ENCODE data around the gene SH3BP5. TPM values are rescaled to one million over a fixed set of nuclear protein-coding genes. Genes with fewer than 3 reads are reported as not detected.
"Not testable (repeated sequence)": the region's sequence is repeated elsewhere in the genome, so short reads cannot be mapped to it uniquely, and the experiment has no call there.

SH3BP5 gene, protein sequence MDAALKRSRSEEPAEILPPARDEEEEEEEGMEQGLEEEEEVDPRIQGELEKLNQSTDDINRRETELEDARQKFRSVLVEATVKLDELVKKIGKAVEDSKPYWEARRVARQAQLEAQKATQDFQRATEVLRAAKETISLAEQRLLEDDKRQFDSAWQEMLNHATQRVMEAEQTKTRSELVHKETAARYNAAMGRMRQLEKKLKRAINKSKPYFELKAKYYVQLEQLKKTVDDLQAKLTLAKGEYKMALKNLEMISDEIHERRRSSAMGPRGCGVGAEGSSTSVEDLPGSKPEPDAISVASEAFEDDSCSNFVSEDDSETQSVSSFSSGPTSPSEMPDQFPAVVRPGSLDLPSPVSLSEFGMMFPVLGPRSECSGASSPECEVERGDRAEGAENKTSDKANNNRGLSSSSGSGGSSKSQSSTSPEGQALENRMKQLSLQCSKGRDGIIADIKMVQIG
- total RNA-seq: 1 to 10 TPM; 2.4 TPM

DNA sequence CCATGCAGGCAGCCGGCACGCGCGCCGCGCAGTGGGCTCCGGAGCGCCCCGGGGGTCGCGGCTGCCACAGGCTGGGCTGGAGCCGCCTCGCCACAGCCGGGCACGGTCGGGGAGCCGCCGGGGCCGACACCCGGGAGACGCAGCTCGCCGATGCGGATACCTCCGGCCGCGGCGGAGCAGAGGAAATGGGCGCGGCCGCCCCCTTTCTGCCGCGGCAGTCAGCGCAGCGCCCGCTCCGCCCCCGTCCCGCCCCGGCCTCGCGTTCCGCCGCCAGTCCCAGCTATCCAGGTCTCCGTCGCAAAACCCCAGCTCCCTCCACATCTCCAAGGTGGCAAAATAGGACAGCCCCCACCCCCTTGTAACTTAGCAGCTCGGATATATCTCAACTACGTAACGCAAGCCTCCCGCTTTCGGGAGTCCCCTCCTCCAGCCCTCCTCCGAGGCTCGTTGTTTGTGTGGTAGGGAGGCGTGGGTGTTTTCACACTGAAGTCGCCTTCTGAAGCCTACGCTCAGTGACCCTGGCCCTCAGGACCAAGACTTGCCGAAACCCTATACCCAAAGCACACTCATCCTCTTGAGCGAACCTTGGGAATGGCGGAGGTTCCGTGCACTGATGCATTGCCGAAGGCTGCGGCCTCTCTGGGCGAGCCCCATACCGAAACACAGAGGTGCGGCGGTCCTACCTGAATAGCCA is at the start of gene SH3BP5:
Gene SH3BP5 (minus strand): TSS at position 182 of the 694 bp plus-strand sequence. CDS start 178 bp downstream, at position 4.
- Mint-ChIP-seq H3K9me3 (no peaks in the 10 kb centered on the region), H3K27ac (peak within 1 kb of the TSS; percentile 81), H3K27me3 (peaks cover 9% of the 10 kb centered on the region), H3K4me3 (peak within 1 kb of the TSS; percentile 84), H3K36me3 (no peaks in the 10 kb centered on the region), H3K4me1 (peaks cover 26% of the 10 kb centered on the region)
- DNase-seq: peak; percentile 83

DNA sequence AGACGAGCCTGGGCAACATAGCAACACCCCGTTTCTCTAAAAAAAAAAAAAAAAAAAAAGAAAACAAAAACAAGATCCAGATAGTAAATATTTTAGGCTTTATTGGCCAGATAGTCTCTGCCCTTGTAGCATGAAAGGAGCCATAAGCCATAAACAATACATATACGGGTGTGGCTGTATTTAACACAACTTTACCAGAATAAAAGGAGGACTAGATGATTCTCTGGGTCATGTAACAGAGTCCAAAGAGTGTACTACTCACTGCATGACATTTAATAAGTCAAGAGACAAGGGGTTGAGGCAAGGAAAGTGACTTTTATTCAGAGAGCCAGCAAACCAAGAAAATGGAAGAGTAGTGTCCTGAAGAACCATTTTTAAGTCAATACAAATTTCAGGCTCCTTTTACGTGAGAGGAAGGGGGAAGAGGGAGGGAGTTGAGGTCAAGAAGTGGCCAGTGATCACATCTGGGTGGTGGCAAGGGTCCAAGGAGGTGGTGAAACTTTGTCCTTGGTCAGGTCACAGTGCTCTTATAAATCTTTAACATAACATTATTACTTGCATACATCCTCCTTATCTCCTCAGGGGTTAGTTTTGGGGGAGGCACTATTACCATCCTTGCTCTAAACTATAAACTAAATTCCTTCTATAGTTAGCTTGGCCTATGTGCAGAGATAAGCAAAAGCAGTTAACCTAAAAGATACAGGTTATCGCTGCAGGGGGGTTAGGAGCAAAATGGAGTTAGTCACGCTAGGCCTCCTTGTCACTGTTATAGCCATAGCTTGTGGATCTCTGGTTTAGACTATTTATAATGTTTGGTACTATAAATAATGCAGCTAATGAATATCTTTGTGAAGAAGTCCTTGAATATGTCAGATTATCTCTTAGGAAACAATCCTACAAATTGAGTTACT is 48.8 kb upstream of the SH3BP5 start:
- DNase-seq: no peak
- no peak overlapping the region for H3K4me3 Mint-ChIP-seq
- H3K4me1 Mint-ChIP-seq: peaks cover 8% of the 10 kb centered on the region
- H3K27me3 Mint-ChIP-seq: no peaks in the 10 kb centered on the region
- H3K27ac Mint-ChIP-seq: no peak overlapping the region
- H3K36me3 Mint-ChIP-seq: no peaks in the 10 kb centered on the region
- H3K9me3 Mint-ChIP-seq: peaks cover 6% of the 10 kb centered on the region

DNA sequence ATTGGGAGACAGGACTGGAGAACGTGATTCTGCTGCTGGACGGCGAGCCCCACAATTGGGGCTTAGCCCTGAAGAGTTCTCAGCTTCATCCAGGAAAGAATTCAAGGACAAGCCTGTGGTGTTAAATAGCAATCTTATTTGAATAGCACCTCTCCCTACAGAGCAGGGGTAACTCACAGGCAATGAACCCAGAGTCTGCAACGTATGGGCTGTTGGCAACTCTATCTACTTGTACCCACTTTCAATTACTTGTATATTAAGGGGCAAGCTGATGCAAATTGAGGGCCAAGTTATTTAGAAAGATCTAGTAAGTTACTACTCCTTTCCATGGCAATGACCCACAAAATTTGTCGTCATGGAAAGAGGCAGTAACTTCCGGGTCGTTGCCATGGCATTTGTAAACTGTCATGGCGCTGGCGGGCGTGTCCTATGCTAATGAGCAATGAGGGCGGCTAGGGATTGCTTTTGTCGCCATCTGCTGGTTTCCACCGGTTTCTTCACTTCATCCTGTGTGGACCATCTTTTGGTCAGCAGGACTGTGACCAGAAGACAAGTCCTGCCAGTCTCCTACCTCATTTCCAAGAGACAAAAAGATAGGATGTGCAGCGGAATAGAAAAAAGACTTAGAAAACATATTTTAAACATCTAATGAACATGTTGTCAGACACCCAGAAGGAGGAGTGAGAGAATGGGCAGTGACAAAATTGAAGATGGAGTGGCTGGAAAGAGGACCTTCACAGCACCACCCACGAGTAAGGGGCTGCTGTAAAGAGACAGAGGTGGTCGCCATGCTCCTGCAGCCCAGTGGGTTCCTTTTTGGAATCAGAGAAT is 45.8 kb upstream of the SH3BP5 start:
- H3K4me3 Mint-ChIP-seq: no peak overlapping the region
- peaks cover 8% of the 10 kb centered on the region for H3K4me1 Mint-ChIP-seq
- DNase-seq: peak; percentile 87
- H3K27me3 Mint-ChIP-seq: no peaks in the 10 kb centered on the region
- no peaks in the 10 kb centered on the region for H3K36me3 Mint-ChIP-seq
- no peaks in the 10 kb centered on the region for H3K9me3 Mint-ChIP-seq
- H3K27ac Mint-ChIP-seq: peak overlapping the region; percentile 71

DNA sequence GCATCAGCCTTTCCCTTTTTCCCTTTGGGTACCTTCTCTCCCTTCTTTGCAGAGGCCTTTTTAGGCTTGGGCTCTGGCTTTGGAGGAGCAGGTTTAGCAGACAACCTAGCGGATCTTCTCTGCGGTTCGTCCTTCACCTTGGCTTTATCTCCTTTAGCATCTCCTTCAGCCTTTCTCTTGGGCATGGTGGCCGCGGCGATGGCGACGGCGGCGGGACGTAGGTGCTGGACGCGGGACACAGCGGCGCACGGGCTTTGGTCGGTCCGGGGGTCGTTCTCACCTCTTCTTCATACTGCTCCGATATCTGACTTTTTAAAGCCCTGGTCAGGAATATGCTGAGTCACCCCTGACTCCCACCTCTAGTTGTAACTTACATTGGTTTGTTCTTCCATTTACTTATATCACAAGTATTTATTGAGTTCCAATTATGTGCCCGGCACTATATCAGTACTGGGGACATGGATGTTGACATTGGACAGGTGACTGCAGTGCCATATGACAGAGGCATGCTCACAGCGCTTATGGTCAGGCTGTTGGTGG is 43.1 kb upstream of the SH3BP5 start:
- H3K4me1 Mint-ChIP-seq: peaks cover 8% of the 10 kb centered on the region
- H3K4me3 Mint-ChIP-seq: no peak overlapping the region
- H3K9me3 Mint-ChIP-seq: no peaks in the 10 kb centered on the region
- no peak overlapping the region for H3K27ac Mint-ChIP-seq
- H3K27me3 Mint-ChIP-seq: no peaks in the 10 kb centered on the region
- no peak for DNase-seq
- no peaks in the 10 kb centered on the region for H3K36me3 Mint-ChIP-seq

DNA sequence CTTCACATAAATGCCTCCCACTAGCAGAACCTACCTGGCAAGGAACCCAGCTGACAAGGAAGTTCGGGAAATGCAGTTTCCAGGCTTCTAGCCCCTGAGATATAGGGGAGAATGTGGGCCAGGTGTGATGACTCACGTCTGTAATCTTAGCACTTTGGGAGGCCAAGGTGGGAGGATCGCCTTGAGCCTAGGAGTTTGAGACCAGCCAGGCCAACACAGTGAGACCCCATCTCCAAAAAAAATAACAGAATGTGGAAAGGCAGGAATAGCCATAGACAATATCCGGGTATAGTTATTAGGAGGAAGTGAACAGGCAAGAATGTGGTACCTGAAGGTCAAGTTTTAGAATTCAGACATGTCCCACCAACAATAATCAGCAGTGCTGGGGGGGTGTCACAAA is 40.5 kb upstream of the SH3BP5 start:
- no peaks in the 10 kb centered on the region for H3K36me3 Mint-ChIP-seq
- H3K9me3 Mint-ChIP-seq: no peaks in the 10 kb centered on the region
- no peak overlapping the region for H3K4me3 Mint-ChIP-seq
- H3K27me3 Mint-ChIP-seq: no peaks in the 10 kb centered on the region
- H3K27ac Mint-ChIP-seq: no peak overlapping the region
- no peak for DNase-seq
- peaks cover 3% of the 10 kb centered on the region for H3K4me1 Mint-ChIP-seq

DNA sequence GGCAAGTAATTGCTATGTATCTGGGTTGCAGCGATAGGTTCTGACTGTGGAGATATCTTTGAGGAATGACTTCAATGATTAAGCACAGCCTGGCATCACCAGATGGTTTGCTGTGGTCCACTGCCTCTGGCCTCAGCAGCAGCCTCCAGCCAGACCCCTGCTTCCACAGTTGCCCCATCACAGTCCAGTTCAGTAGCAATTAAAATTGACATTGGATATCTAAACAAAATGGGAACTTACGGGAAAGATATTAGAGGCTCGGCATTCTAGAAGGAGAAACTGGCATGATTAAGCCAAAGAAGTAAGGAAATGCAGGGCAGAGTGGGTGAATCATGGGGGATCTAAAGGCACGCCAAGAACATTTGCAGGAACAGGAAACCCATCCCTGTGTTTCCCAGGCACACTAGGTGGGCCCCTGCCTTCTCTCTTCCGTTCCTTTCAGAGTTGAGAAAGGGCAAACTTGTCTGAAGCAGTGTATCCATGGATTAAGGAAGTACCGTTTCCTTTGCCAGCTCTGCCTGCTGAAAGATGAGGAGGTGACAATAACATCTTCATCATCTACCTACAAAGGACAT is 36.3 kb upstream of the SH3BP5 start:
- Mint-ChIP-seq H3K27ac (no peak overlapping the region), H3K36me3 (no peaks in the 10 kb centered on the region), H3K4me1 (peaks cover 4% of the 10 kb centered on the region), H3K4me3 (no peak overlapping the region), H3K9me3 (no peaks in the 10 kb centered on the region), H3K27me3 (peaks cover 6% of the 10 kb centered on the region)
- no peak for DNase-seq

DNA sequence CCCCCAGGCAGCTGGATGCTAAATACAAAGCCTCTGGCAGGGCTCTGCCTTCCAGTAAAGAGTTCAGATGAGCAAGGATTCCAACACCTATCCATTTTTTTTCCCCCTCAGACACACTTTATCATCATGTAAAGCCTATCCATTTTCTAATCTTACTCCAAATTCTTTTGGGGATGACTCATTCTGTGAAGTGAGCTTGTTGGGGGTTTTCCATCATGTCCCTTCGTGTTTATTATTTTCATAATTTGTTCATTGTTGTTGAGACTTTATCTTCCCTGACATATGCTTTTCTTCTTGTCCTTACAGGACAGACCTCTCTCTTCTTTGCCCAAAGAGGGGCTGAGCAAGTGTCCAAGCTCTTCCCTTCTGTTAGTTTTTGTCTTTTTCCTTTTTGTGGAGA is 34.7 kb upstream of the SH3BP5 start:
- Mint-ChIP-seq H3K36me3 (no peaks in the 10 kb centered on the region), H3K9me3 (no peaks in the 10 kb centered on the region), H3K27ac (no peak overlapping the region), H3K4me3 (no peak overlapping the region), H3K4me1 (peaks cover 12% of the 10 kb centered on the region), H3K27me3 (peaks cover 6% of the 10 kb centered on the region)
- no peak for DNase-seq

DNA sequence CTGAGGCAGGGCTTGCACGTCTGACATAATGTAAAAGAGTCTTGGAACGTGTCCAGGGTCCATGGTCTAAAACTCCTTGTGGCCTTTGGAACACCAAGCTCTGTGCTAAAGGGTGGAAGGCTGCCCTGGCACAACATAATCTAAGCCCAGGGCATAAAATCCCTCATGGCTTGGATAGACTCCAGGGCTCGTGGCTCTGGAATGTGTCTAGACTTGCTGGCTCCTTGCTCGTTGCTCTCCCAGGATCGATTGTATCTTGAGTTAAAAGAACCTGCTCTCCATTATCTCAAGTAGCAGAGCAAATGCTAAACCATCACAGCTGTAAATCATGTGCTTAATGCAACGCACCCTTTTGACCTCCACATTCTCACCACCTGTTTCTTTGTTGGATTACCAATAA is 31.7 kb upstream of the SH3BP5 start:
- DNase-seq, H3K27me3 Mint-ChIP-seq, H3K4me3 Mint-ChIP-seq, H3K36me3 Mint-ChIP-seq, H3K9me3 Mint-ChIP-seq, H3K27ac Mint-ChIP-seq: not testable (repeated sequence)
- peaks cover 28% of the 10 kb centered on the region for H3K4me1 Mint-ChIP-seq

DNA sequence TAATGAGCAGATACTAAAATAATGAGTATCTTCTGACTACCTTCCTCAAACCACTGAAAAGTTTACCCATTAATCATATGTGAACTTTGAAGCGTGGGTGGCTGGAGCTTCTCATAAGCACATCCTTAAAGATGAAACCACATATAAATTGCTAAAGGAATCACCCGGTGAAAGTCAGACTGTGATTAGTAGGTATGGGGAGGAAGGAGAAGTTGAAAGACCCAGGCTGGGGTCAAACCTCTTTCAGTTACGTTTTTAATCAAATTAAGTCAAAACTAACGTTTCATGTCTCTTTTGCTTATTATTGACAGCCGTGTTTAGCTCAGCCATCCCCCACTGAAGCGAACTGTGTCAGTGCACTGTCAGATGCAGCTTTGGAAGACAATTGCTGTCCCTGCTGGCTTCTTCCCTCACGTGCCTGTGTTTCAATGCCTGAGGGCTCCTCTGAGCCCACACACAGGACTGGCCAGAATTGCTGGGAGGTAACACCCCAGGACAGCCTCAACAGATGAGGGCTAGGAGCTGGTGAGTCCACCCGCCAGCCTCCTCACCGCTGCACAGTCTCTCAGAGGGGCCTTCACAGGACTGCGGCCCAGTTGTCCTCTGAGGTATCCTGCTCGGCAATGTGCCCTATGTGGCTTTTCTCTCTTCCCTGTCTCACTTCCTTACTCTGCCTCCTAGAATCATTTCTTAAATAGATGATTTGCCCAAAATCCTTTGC is 29.3 kb upstream of the SH3BP5 start:
- Mint-ChIP-seq H3K4me3 (peak overlapping the region; percentile 29), H3K36me3 (no peaks in the 10 kb centered on the region), H3K27ac (peak overlapping the region; percentile 58), H3K27me3 (peaks cover 6% of the 10 kb centered on the region), H3K9me3 (no peaks in the 10 kb centered on the region), H3K4me1 (peaks cover 29% of the 10 kb centered on the region)
- DNase-seq: peak; percentile 63

DNA sequence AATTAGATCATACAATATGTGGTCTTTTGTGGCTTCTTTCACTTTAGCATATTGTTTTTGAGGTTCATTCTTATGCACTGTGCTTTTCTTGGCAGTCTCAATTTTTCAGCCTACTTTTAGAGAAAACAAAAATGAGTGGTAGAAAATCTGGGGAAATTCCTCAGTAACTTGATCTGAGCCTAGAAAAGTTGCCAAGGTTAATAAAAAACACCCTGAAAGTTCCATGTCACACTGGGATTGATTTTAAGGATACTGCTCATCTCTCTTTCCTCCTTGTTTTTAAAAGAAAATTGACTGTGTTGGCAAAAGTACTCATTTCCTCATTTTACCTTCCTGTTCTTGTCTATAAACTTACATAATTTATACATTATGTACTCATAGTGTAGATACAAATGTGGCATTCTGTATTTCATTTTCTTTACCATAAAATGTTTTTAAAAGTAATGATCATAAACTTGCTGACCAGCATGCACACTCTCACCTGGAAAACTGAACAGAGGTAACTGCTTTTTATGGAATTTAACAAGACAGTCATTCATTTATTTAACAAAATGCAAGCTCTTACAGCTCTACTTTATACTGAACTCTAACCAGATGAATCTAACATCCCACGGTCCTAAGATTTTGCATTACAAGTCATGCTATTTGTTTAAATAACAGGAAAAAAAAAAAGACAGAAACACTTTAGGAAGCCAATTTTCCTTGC is 28.6 kb upstream of the SH3BP5 start:
- Mint-ChIP-seq H3K27me3 (peaks cover 1% of the 10 kb centered on the region), H3K9me3 (no peaks in the 10 kb centered on the region), H3K4me3 (peak overlapping the region; percentile 25), H3K36me3 (no peaks in the 10 kb centered on the region), H3K4me1 (peaks cover 36% of the 10 kb centered on the region), H3K27ac (peak overlapping the region; percentile 2)
- DNase-seq: no peak

DNA sequence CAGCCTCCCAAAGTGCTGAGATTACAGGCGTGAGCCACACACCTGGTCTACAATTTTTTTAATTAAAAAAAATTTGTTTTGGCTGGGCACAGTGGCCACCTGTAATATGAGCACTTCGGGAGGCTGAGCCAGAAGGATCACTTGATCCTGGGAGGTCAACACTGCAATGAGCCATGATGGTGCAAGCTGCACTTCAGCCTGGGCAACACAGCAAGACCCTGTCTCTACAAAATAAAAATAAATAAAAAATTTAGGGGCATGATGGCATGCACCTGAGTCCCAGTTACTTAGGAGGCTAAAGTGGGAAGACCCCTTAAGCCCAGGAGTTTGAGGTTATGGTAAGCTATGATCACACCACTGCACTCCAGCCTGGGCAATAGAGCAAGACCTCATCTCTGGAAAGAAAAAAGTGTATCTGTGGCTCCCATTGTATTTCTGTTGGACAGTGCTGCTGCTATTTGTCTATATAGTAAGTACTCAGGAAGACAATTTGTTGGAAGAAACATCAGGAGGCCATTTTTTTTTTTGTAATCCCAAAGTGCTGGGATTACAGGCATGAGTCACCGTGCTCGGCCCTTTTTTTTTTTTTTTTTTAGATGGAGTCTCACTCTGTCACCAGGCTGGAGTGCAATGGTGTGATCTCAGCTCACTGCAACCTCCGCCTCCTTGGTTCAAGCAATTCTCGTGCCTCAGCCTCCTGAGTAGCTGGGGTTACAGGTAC is 27.5 kb upstream of the SH3BP5 start:
- H3K4me1 Mint-ChIP-seq: peaks cover 36% of the 10 kb centered on the region
- no peaks in the 10 kb centered on the region for H3K27me3 Mint-ChIP-seq
- no peak overlapping the region for H3K4me3 Mint-ChIP-seq
- no peaks in the 10 kb centered on the region for H3K36me3 Mint-ChIP-seq
- DNase-seq: no peak
- no peak overlapping the region for H3K27ac Mint-ChIP-seq
- no peaks in the 10 kb centered on the region for H3K9me3 Mint-ChIP-seq

DNA sequence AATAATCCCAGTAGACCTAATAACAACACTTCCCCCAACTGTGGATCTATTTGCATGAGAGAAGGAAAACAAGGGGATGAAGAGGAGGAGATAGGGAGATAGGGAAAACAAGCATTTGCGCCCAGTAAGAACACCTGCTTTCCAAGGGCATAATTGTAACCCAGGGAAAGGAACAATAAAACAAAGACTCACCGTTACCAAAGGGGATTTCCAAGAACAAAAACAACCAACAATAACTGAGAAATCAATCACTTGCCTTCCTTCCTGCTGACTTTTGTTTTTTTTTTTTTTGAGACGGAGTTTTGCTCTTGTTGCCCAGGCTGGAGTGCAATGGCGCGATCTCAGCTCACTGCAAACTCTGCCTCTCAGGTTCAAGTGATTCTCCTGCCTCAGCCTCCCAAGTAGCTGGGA is 24.3 kb upstream of the SH3BP5 start:
- Mint-ChIP-seq H3K4me1 (peaks cover 24% of the 10 kb centered on the region), H3K27ac (peak overlapping the region; percentile 10)
- H3K36me3 Mint-ChIP-seq, DNase-seq, H3K27me3 Mint-ChIP-seq, H3K9me3 Mint-ChIP-seq, H3K4me3 Mint-ChIP-seq: not testable (repeated sequence)
